Endometrial microvascular endothelial cells (primary cell): ENCODE data around the gene EPM2A. TPM values are rescaled to one million over a fixed set of nuclear protein-coding genes. Genes with fewer than 3 reads are reported as not detected.
"Not testable (repeated sequence)": the region's sequence is repeated elsewhere in the genome, so short reads cannot be mapped to it uniquely, and the experiment has no call there.

Source experiments
- in situ Hi-C: cut with HindIII; loops from 2 replicates; pipeline ENCODE4 v1.10.0; 2017; ENCODE audit warnings: low sequenced_read_pairs, low pct_unique_long_range_greater_than_20kb; ENCODE audit errors: inconsistent ontology term
- total RNA-seq: library from RNA; depleted of rRNA; stranded (reverse); fragments of >200 nt; gene quantifications from one replicate; pipeline ENCODE4 v1.2.3, GENCODE V29; 2015; ENCODE audit errors: inconsistent ontology term

Gene EPM2A
- 4.2 TPM for total RNA-seq

DNA sequence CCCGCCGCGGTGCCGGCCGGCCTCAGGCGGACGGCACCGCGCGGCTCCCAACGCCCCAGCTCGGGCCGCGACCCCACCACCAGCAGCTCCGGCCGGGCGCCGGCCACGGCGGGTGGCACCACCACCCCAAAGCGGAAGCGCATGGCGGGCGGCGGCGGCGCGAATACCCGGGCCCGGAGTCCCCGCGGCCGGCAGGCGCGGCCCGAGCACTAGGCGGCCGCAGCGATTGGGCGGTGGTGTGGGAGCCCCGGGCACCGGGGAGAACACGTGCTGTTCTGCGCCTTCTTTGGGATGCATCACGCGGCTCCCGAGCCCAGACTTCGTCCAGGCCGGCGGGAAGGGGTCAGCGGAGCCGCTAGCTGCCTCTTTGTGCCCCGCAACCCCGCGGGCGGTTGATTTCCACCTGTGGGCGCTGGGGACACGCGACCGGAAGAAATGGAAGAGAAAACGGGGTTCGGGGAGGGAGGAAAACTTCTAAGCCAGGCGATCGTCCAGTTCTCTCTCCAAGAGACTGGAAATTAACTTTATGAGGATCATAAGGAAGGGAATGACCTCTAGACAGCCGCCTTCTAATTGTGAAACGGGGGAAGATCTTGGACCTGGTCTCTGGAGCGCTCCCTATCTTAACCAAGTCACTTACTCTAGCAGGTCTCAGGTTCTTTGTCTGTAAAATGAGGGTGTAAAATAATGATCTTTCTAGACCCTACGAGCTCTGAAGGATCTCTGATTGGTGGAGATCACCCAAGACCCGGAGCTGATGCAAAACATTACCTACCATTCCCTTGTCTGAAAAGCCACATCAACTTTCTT lies at the start of gene EPM2A:
TSS of gene EPM2A (minus strand) at position 165 of the 810 bp plus-strand sequence. CDS start at position 143, 22 bp downstream.
- in situ Hi-C loops: no loop called here

DNA sequence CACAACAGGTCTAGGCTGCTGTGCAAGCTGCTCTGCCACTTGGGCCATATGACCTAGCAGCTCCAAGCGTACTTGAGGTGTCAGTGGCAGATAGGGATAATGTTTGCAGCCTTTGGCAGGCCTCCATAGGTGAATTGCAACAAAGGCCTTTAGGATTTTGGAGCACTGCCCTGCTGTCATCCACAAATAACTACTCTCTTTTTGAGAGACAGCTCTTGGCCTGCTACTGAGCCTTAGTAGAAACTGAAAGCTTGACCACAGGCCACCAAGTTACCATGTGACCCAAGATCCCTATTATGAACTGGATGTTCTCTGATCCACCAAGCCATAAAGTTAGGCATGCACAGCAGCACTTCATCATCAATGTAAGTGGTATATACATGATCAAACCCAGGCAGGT lies 49.4 kb upstream of the EPM2A start:
- in situ Hi-C loops: no loop called here

DNA sequence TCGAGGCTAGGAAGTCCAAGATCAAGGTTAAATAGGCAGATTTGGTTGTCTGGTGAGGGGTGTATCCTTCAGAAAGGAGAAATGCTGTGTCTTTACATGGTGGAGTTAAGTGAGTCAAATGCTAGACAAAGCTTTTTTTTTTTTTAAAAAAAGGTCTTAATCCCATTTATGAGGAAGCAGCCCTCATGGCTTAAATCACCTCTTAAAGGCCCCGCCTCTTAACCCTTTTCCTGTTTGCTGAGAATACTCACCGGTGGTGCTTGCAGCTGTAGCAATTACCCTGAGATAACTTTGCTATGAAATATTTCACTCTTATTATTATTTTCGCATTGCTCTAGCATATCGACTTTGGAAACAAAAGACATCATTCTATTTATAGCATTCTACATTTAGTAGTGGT lies 48.5 kb upstream of the EPM2A start:
- in situ Hi-C loops: no loop called here

DNA sequence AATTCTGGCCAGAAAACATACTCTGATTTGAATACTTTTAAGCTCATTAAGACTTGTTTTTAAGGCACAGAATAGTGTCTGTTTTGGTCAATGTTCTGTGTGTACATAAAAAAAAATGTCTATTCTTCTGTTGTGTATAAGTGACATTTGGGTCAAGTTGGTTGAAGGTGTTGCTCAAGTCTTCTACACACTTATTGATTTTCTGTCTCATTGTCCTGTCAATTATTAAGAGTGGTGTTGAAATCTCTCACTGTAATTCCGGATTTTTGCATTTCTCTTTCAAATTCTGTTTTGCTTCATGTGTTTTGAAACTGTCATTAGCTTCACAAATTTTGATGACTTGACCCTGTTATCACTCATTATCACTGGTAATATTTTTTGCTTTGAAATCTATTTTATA lies 37.5 kb upstream of the EPM2A start:
- in situ Hi-C loops: no loop called here

DNA sequence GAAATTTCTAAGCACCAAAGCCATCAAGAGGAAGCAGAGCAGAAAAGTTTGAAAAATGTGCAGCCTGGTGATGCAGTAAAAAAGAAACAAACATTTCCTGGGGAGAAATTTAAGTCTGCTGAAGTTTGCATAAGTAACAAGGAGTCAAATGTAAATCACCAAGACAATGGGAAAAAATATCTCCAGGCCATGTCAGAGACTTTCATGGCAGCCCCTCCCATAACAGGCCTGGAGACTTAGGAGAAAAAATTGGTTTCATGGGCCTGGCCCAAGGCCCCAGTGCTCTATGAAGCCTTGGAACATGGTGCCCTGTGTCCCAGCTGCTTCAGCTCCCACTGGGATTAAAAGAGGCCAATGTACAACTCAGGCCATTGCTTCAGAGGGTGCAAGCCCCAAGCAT lies 30.1 kb upstream of the EPM2A start:
- in situ Hi-C loops: no loop called here

DNA sequence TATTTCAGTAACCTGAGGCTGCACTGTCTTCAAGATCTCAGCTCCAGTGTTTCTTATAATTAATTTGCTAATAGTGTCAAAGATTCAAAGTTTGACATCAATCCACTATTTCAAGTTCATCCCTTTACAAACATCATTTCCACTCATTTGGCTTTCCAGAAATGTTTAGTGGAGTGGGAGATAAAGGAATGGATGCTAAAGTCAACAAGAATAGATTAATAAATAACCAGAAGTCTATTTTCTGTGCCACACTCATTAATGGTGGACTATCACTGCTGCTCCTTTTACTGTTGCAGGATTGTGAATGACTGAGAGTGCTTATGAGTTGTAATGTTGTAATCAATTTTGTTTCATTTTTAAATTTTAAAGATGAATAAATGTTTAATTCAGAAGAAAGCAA lies 28.4 kb upstream of the EPM2A start:
- in situ Hi-C loops: no loop called here

DNA sequence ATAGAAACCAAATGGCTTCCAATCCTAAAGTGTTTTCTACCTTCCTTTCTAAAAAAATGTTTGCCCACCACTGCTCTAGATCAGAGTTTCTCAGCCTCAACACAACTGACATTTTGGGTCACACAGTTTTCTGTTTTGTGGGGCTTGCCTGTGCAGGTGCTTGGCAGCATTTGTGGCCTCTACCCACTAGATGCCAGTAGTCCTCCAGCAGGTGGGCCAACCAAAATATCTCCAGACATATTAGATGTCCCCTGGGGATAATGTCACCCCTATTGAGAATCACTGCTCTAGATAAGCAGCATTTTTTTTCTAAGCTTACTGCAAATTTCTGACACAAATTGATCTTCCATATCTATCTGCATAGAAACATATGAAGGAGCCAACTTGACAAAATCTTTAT lies 26.3 kb upstream of the EPM2A start:
- in situ Hi-C loops: no loop called here

DNA sequence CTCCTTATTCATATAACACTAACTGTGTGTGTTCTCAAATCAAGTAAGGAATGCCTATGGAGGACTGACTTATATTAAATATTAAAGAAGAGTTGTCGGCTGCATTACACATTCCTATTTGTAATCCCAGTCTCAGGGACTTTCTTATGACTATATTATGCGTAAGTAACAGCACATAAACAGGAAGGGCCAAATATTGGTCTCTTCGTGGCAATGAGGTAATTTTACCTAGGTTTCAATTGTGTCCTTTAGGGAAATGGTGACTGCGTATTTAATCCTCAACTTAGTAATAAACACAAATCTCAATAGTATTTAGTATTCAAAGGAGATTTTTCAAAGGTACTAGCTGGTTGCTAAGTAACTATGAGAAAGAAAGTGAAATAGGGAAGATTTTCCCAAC lies 22.8 kb upstream of the EPM2A start:
- in situ Hi-C loops: no loop called here

DNA sequence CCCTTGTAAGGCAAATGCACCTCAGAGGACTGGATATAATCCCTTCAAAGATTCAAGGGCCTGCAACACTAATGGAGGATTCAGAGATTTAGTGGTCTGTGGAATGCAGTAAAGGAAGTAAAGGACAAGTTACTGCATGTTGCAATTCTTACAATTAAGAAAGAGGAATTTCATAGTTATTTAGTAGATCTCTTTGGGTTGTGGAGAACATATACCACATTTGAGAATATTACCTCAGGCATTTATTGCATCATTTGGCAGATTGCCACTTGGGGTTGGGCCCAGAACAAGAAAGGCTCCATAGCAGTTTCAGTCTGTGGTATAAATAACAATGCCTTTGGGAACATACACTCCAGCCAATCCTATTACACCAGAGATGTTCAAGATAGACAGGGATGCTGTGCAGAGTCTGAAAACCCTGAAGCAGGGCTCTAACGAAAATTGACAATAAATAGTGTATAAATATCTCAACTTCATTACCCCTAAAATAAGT lies 20.9 kb upstream of the EPM2A start:
- in situ Hi-C loops: no loop called here

DNA sequence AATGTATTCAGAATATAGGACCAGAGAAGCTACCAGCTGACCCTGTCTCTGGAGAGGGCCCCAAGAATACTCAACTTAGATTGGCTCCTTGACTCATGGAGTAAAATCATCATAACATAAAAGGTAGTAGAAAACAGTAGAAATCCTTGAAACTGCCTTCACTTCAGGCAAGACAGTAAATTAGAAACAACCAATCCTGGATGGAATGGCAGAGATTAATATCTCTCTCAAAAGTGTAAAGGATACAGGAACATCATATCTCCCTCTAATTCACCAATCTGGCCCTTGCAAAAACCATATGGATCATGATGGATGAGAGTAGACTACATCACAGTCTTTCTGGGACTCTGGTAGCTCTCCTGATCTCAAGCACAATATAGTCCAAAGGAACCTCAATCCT lies 20.4 kb upstream of the EPM2A start:
- in situ Hi-C loops: no loop called here

DNA sequence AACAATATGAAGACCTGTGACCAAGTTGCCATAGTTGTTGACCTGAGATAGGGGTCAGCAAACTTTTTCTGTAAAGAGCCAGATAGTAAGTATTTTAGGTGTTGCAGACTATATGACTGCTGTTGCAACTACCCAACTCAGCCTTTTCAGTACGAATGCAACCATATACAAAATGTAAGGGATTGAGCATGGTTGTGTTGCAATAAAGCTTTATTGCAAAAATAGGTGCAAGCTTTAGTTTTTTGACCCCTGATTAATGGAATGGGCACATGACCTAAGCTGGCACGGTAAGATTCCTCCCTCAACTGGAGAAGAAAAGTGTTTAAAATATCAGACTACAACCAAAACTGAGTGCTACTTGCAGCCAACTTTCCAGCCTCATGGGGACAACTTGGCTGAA lies 17.3 kb upstream of the EPM2A start:
- in situ Hi-C loops: no loop called here

DNA sequence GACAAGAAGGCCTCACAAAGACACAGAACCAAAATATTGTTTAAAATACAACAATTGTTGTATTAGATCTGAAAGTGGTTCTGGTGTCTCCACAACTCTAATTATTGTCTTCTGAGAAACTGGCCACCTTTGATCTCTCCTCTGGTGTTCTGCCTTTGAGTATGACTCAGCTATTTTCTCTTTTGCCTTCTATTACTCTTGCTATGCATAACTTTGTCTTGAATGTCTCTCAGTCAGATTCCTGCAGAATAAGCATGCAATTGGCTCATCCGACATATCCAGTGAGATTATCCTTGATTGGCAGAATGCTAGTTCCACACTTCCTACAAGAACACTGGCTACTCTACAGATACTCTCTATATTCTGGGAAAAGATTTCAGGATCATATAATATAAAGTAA lies 14.3 kb upstream of the EPM2A start:
- in situ Hi-C loops: no loop called here

DNA sequence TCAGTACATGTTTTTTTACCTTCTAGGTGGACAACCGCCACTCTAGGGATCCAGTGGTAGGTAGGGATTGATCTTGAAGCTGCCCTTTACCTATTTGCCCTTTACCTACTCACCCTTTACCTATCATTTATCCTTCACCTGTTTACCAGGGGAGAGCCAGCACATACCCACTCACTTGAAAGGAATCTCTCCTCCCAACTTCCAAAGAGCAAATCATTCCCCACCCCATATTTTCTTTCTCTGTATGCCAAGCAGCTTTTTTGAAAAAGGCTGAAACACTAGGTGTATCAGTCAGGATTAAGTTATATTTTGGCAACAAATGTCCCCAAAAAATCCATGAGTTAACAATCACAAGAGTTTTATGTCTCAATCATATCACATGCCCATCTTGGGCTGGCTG lies 10.5 kb upstream of the EPM2A start:
- in situ Hi-C loops: no loop called here

DNA sequence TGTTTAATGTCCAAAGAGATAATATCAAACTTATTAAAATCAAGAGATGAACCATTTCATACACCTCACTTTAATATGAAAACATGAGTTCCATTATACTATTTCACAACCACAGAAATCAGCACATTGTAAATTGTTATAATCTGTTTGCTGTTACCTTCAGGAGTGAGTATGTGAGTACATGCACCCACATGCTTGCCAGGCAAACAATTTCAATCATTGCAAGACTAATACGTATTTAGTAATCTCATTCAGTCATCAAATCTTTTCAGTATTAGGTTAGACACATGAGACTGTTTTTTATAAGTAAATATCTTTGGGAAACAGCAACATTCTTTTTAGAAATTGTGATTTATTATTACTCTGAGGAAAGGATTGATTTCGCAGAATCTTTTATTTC lies 9.3 kb upstream of the EPM2A start:
- in situ Hi-C loops: no loop called here

DNA sequence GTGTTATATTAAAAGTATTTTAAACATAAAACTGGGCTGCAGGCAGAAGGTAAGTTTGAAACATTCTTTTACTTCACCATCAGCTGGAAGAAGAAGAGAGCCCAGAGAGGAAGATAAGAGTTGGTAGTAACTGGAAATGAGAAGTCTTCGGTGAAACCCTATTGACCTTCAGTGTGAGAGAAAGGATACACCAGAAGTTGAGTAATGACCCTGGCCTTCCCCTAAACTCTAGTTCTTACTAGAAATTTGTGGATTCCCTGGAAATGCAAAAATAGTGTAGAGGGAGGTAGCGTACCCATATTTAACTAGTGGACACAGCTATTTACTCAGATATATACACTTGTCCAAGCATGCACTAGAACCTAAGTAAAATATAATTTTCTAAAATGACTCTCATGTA lies 8.0 kb upstream of the EPM2A start:
- in situ Hi-C loops: no loop called here

DNA sequence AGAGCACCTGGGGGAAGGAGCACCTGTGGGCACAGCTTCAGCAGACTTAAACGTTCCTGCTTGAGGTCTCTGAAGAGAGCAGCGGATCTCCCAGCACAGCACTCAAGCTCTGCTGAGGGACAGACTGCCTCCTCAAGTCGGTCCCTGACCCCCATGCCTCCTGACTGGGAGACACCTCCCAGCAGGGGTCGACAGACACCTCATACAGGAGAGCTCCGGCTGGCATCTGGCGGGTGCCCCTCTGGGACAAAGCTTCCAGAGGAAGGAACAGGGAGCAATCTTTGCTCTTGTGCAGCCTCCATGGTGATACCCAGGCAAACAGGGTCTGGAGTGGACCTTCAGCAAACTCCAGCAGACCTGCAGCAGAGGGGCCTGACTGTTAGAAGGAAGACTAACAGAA lies 7.2 kb upstream of the EPM2A start:
- in situ Hi-C loops: not testable (repeated sequence)

DNA sequence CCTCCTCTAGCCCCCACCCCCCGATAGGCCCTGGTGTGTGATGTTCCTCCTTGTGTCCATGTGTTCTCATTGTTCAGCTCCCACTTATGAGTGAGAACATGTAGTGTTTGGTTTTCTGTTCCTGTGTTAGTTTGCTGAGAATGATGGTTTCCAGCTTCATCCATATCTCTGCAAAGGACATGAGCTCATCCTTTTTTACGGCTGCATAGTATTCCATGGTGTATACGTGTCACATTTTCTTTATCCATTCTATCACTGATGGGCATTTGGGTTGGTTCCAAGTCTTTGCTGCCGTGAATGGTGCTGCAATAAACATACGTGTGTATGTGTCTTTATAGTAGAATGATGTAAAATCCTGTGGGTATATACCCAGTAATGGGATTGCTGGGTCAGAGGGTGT lies 4.4 kb upstream of the EPM2A start:
- in situ Hi-C loops: not testable (repeated sequence)

DNA sequence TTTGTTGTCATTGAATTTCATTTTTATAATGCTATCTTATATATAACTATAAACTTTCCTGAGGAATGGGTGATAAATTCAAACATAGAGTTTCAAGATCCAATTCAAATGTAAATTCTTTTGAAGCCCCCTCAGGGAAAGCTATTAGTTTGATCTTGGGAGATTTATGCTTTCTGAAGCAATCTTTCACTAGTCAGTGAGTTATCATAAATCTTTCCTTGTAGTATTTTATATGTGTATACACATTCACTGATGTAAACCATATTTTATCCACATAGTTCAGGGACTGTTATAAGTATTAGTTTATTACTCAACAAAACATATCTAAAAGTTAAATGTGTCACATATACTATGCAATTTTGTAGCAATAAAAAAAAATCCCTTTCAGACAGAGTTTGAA lies 2.9 kb upstream of the EPM2A start:
- in situ Hi-C loops: no loop called here

DNA sequence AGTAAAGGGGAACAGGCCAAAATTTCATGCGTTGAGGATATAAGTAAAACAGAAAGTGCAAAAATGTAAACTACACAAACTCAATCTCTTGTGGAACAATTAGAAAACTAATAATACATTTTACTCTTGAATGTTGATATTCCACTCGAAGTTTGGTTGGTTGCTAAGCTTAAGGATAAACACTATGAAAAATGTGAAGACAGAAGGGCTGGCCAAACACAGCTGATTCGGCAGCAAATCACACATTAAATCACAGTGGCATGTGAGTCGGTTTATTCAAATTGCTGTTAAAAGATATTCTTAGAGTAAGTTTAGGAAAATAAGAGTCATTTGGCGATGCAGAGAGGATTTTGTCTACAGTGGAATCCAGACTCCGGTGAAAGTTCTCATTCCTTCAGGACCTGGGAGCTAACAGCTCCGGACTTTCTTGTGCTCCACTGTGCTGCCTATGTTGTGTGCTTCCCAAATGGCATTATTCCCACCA lies 1.4 kb upstream of the EPM2A start:
- in situ Hi-C loops: no loop called here

DNA sequence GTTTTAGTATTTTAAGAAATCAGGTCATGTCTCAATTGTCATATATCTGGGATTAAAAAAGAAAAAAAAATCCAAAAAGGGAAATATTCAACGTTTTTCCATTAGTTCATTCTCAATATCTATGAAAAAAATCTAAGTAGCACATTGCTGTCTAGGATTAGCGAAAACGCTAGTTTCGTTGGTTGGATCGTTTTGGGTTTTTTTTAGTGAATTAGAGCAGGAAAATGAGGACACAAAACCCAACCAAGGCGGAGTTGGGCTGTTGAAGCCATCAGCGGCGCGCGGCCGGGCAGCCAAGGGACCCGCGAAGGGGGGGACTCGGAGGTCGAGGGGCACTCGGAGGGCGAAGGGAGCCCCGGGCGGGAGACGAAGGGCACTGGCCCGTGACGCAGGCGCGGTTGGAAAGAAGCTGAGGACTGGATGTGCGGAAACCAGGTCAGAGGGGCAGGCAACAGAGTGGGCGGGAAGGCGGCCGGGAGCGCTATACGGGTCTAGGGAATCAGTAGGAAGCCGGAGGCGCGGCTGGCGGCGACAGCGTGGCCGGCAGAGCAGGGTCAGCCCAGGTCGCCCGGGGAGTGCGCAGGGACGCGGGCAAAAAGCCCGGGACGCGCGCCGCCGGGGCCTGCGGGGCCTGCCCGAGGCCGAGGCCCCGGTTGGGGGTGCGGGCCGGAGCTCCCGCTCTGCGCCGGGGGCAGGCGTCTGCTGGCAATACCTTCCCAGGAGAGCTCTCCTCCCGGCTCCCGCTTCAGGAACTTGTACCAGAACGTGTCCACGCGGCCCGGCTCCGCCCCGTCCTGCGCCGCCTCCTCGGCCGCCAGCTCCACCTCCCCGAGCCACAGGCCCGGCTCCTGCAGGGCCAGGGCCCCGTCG lies 599 bp downstream of the EPM2A start:
- in situ Hi-C loops: no loop called here
